NCI-H2171 treated with DMSO at 0.1 percent for 48 hours (cell line): ENCODE results near the gene FRMD4A.

Experiments used
- DNase-seq: peaks from one replicate; lab custom pipeline; 2025; lab: John Stamatoyannopoulos, UW

Gene FRMD4A

GRCh38 chr10:14294347-14295059, 36.2 kb downstream of the FRMD4A start:
- peak; percentile 61 for DNase-seq

- no peak for DNase-seq
Measured at GRCh38 chr10:14293526-14293925, 37.2 kb downstream of the FRMD4A start.

- no peak for DNase-seq
Measured at GRCh38 chr10:14291296-14291695, 39.4 kb downstream of the FRMD4A start.

GRCh38 chr10:14285941-14286560, 44.7 kb downstream of the FRMD4A start:
- DNase-seq: no peak

- no peak for DNase-seq
Measured at GRCh38 chr10:14282276-14282675, 48.4 kb downstream of the FRMD4A start.

- DNase-seq: no peak
Measured at GRCh38 chr10:14278533-14278932, 52.2 kb downstream of the FRMD4A start.

- DNase-seq: no peak
Measured at GRCh38 chr10:14276210-14276609, 54.5 kb downstream of the FRMD4A start.

GRCh38 chr10:14271621-14272020, 59.1 kb downstream of the FRMD4A start:
- DNase-seq: no peak

- DNase-seq: no peak
Measured at GRCh38 chr10:14270370-14270769, 60.4 kb downstream of the FRMD4A start.

GRCh38 chr10:14265709-14266108, 65.0 kb downstream of the FRMD4A start:
- no peak for DNase-seq

GRCh38 chr10:14262836-14263425, 67.8 kb downstream of the FRMD4A start:
- DNase-seq: no peak

- DNase-seq: no peak
Measured at GRCh38 chr10:14261336-14261735, 69.4 kb downstream of the FRMD4A start.

- no peak for DNase-seq
Measured at GRCh38 chr10:14259696-14260566, 70.8 kb downstream of the FRMD4A start.

- no peak for DNase-seq
Measured at GRCh38 chr10:14254368-14254767, 76.4 kb downstream of the FRMD4A start.

GRCh38 chr10:14253711-14254110, 77.0 kb downstream of the FRMD4A start:
- DNase-seq: no peak

GRCh38 chr10:14253079-14253478, 77.6 kb downstream of the FRMD4A start:
- DNase-seq: no peak

GRCh38 chr10:14250496-14251076, 80.1 kb downstream of the FRMD4A start:
- DNase-seq: no peak

GRCh38 chr10:14247377-14248116, 83.2 kb downstream of the FRMD4A start:
- no peak for DNase-seq

- no peak for DNase-seq
Measured at GRCh38 chr10:14244801-14245211, 85.9 kb downstream of the FRMD4A start.

GRCh38 chr10:14244147-14244546, 86.6 kb downstream of the FRMD4A start:
- DNase-seq: peak; percentile 2

GRCh38 chr10:14243221-14243620, 87.5 kb downstream of the FRMD4A start:
- no peak for DNase-seq
